ENCODE measurements around the gene MPV17. TPM values are rescaled to one million over a fixed set of nuclear protein-coding genes. Genes with fewer than 3 reads are reported as not detected.

MPV17 gene
- polyA plus RNA-seq, 2 of the 4 experiments (the other 2 are of a cell fraction), result 67.7 to 130 TPM

DNA sequence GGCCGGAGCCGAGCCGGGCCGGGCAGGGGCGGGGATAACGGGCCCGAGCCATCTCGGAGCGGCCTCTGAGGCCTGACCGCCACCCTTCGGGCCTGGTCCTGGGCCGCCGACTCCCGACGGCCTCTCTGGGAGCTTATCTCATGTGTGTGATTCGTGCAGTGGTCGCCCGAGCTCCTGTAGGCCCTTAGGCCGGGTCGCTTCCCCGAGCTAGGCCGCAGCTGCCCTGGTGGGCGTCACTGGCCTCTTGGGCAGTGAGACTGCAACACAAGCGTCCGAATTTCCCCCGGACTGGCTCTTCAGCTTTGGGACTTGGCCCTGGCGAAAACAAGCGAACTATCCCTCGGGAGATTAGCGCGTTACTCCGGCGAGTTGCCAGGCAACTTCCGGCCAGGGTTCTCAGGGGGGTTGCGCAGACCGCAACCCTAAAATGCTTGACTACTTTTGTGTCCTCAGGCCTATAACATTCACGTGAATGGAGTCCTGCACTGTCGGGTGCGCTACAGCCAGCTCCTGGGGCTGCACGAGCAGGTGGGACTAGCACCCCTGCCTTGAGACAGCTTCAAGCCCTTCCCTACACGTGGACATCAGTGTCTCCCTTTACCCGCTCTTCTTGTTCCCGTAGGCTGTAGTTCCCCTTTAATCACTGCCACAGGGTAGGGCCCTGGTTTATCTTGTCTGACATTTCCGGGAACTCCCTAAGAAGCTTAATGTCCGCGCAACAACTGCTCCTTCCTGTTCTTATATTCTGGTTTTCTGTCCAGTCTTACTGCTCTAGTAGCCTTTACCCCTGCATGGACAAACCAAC lies 48.1 kb upstream of the MPV17 start:
- Histone ChIP-seq H3K4me3 (peak overlapping the region; percentile 79), H3K9me3 (no peaks in the 10 kb centered on the region), H3K27ac (peak overlapping the region; percentile 88 to 95), H3K4me2 (peak overlapping the region; percentile 93), H3K4me1 (peaks cover 24% of the 10 kb centered on the region)
- POLR2A ChIA-PET, result interaction anchor here (0.5 to 5.0 kb wide), 3 partner anchors 9 to 38 kb away, joined by 3 to 26 read pairs (median 4); partner anchors contain the start of genes GTF3C2 and ZNF513
- 3% methylated on average over 23 of the region's 46 CpGs for WGBS (ENCODE audit: missing lambda C conversion rate)
- CTCF ChIA-PET, result interaction anchor here (0.9 to 3.9 kb wide), 9 partner anchors 10 to 106 kb away, joined by 3 to 28 read pairs (median 6); partner anchors contain the start of genes GTF3C2, MPV17 and ZNF513
- FAIRE-seq, result no peak
- DNase-seq (ENCODE audit: low read depth in 1 of 2, low spot score in 1 of 2), result peak; percentile 29 to 57
- peak; percentile 64 to 65 for ATAC-seq
- no peak for TF ChIP-seq HOXA7 (CRISPR knock-in tag; IDR thresholded peaks at IDR 0.05)
- no peak for TF ChIP-seq SMC3 (IDR thresholded peaks at IDR 0.05)
- TF ChIP-seq RFX5 (IDR thresholded peaks at IDR 0.05), result no peak
- no peak for TF ChIP-seq RAD21 (conservative IDR thresholded peaks at IDR 0.05 in 1 of 2, IDR thresholded peaks at IDR 0.05 in 1 of 2)
- TF ChIP-seq CEBPB (IDR thresholded peaks at IDR 0.05), result no peak
- TF ChIP-seq NR3C1 (IDR thresholded peaks at IDR 0.05), result no peak
- TF ChIP-seq KDM5A (IDR thresholded peaks at IDR 0.05), result peak; percentile 45; the same call in 1 of the 2 replicates
- TF ChIP-seq, protein P1, sequence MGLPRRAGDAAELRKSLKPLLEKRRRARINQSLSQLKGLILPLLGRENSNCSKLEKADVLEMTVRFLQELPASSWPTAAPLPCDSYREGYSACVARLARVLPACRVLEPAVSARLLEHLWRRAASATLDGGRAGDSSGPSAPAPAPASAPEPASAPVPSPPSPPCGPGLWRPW (IDR thresholded peaks at IDR 0.05), result no peak
- TF ChIP-seq, protein P2, sequence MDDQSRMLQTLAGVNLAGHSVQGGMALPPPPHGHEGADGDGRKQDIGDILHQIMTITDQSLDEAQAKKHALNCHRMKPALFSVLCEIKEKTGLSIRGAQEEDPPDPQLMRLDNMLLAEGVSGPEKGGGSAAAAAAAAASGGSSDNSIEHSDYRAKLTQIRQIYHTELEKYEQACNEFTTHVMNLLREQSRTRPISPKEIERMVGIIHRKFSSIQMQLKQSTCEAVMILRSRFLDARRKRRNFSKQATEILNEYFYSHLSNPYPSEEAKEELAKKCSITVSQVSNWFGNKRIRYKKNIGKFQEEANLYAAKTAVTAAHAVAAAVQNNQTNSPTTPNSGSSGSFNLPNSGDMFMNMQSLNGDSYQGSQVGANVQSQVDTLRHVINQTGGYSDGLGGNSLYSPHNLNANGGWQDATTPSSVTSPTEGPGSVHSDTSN (IDR thresholded peaks at IDR 0.05), result no peak; the same call in 1 of the 2 replicates
- TF ChIP-seq HEYL (CRISPR knock-in tag; IDR thresholded peaks at IDR 0.05), result no peak
- no peak for TF ChIP-seq TP53 (CRISPR knock-in tag; IDR thresholded peaks at IDR 0.05)
- TF ChIP-seq EP300 (IDR thresholded peaks at IDR 0.05), result no peak
- no peak for TF ChIP-seq ESRRA (IDR thresholded peaks at IDR 0.05; ENCODE audit: borderline replicate concordance, low read length)
- no peak for TF ChIP-seq SREBF2 (IDR thresholded peaks at IDR 0.05)
- TF ChIP-seq RCOR1 (IDR thresholded peaks at IDR 0.05; ENCODE audit: low read depth, low read length), result no peak
- TF ChIP-seq, protein P3, sequence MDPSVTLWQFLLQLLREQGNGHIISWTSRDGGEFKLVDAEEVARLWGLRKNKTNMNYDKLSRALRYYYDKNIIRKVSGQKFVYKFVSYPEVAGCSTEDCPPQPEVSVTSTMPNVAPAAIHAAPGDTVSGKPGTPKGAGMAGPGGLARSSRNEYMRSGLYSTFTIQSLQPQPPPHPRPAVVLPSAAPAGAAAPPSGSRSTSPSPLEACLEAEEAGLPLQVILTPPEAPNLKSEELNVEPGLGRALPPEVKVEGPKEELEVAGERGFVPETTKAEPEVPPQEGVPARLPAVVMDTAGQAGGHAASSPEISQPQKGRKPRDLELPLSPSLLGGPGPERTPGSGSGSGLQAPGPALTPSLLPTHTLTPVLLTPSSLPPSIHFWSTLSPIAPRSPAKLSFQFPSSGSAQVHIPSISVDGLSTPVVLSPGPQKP (IDR thresholded peaks at IDR 0.05; ENCODE audit: low read depth, low read length), result no peak
- TF ChIP-seq MYC (IDR thresholded peaks at IDR 0.05; ENCODE audit: borderline replicate concordance, low read length), result peak; percentile 65; the same call in 1 of the 2 replicates
- TF ChIP-seq ZNF302 (CRISPR knock-in tag; IDR thresholded peaks at IDR 0.05), result no peak
- no peak for TF ChIP-seq BHLHE40 (IDR thresholded peaks at IDR 0.05; ENCODE audit: low read depth, low read length)
- TF ChIP-seq, protein P4, sequence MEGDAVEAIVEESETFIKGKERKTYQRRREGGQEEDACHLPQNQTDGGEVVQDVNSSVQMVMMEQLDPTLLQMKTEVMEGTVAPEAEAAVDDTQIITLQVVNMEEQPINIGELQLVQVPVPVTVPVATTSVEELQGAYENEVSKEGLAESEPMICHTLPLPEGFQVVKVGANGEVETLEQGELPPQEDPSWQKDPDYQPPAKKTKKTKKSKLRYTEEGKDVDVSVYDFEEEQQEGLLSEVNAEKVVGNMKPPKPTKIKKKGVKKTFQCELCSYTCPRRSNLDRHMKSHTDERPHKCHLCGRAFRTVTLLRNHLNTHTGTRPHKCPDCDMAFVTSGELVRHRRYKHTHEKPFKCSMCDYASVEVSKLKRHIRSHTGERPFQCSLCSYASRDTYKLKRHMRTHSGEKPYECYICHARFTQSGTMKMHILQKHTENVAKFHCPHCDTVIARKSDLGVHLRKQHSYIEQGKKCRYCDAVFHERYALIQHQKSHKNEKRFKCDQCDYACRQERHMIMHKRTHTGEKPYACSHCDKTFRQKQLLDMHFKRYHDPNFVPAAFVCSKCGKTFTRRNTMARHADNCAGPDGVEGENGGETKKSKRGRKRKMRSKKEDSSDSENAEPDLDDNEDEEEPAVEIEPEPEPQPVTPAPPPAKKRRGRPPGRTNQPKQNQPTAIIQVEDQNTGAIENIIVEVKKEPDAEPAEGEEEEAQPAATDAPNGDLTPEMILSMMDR (IDR thresholded peaks at IDR 0.05), result no peak
- TF ChIP-seq, protein P5, sequence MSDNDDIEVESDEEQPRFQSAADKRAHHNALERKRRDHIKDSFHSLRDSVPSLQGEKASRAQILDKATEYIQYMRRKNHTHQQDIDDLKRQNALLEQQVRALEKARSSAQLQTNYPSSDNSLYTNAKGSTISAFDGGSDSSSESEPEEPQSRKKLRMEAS (IDR thresholded peaks at IDR 0.05), result peak; percentile 92
- no peak; the same call in 1 of the 2 replicates for TF ChIP-seq NPAS2 (CRISPR knock-in tag; IDR thresholded peaks at IDR 0.05; ENCODE audit: borderline replicate concordance)
- peak; percentile 98 for TF ChIP-seq PHF8 (IDR thresholded peaks at IDR 0.05; ENCODE audit: borderline replicate concordance, low read depth)
- no peak for TF ChIP-seq CBX2 (IDR thresholded peaks at IDR 0.05; ENCODE audit: borderline replicate concordance, low read depth)
- TF ChIP-seq RARB (CRISPR knock-in tag; IDR thresholded peaks at IDR 0.05), result no peak
- TF ChIP-seq, protein P6, sequence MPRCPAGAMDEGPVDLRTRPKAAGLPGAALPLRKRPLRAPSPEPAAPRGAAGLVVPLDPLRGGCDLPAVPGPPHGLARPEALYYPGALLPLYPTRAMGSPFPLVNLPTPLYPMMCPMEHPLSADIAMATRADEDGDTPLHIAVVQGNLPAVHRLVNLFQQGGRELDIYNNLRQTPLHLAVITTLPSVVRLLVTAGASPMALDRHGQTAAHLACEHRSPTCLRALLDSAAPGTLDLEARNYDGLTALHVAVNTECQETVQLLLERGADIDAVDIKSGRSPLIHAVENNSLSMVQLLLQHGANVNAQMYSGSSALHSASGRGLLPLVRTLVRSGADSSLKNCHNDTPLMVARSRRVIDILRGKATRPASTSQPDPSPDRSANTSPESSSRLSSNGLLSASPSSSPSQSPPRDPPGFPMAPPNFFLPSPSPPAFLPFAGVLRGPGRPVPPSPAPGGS (IDR thresholded peaks at IDR 0.05), result no peak
- no peak for TF ChIP-seq POLR2AphosphoS2 (conservative IDR thresholded peaks at IDR 0.05; ENCODE audit: low read length)
- TF ChIP-seq HDAC2 (IDR thresholded peaks at IDR 0.05), result no peak
- TF ChIP-seq RNF2 (IDR thresholded peaks at IDR 0.05; ENCODE audit: borderline replicate concordance, low read depth), result no peak
- TF ChIP-seq ZC3H11A (IDR thresholded peaks at IDR 0.05), result no peak
- TF ChIP-seq EHMT2 (IDR thresholded peaks at IDR 0.05; ENCODE audit: low read depth), result no peak
- TF ChIP-seq HOXB13 (CRISPR knock-in tag; IDR thresholded peaks at IDR 0.05; ENCODE audit: low read depth), result no peak
- no peak for TF ChIP-seq POLR2A (IDR thresholded peaks at IDR 0.05; ENCODE audit: low read length)
- TF ChIP-seq CHD4 (IDR thresholded peaks at IDR 0.05; ENCODE audit: borderline replicate concordance), result no peak
- TF ChIP-seq KDM1A (IDR thresholded peaks at IDR 0.05; ENCODE audit: low read depth), result no peak
- no peak; a peak in 1 of 5 replicates for TF ChIP-seq JUN (IDR thresholded peaks at IDR 0.05)
- TF ChIP-seq JUNB (IDR thresholded peaks at IDR 0.05), result no peak
- no peak for TF ChIP-seq MAFK (IDR thresholded peaks at IDR 0.05; ENCODE audit: partially characterized antibody)
